ENCODE results near the gene MCM7. TPM values are rescaled to one million over a fixed set of nuclear protein-coding genes. Genes with fewer than 3 reads are reported as not detected.
A peak's percentile ranks its signal among the peaks of the same experiment; 100 is the strongest.

The MCM7 gene
- total and polyA plus RNA-seq, 2 of the 13 experiments (the other 11 are each of a cell fraction or from before 2014, with no cell fraction given): 84.5 to 214 TPM

- TF ChIP-seq E2F5 (CRISPR knock-in tag; conservative IDR thresholded peaks at IDR 0.05): no peak
- no peak for TF ChIP-seq AKAP8 (CRISPR knock-in tag; IDR thresholded peaks at IDR 0.05)
- peak; percentile 32; the same call in 1 of the 2 replicates for TF ChIP-seq ZMYM3 (CRISPR knock-in tag; IDR thresholded peaks at IDR 0.05)
- no peak for TF ChIP-seq ZNF629 (CRISPR knock-in tag; conservative IDR thresholded peaks at IDR 0.05)
- TF ChIP-seq, protein P1, sequence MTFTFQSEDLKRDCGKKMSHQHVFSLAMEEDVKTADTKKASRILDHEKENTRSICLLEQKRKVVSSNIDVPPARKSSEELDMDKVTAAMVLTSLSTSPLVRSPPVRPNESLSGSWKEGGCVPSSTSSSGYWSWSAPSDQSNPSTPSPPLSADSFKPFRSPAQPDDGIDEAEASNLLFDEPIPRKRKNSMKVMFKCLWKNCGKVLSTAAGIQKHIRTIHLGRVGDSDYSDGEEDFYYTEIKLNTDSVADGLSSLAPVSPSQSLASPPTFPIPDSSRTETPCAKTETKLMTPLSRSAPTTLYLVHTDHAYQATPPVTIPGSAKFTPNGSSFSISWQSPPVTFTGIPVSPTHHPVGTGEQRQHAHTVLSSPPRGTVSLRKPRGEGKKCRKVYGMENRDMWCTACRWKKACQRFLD (CRISPR knock-in tag; IDR thresholded peaks at IDR 0.05; ENCODE audit: borderline replicate concordance): 0 out of 2 replicates have a peak, but pooled peaks have one; percentile 37
- peak; percentile 82; the same call in 1 of the 2 replicates for TF ChIP-seq ZFP90 (CRISPR knock-in tag; IDR thresholded peaks at IDR 0.05; ENCODE audit: borderline replicate concordance)
- peak; percentile 75; the same call in 1 of the 2 replicates for TF ChIP-seq NFKB2 (CRISPR knock-in tag; IDR thresholded peaks at IDR 0.05; ENCODE audit: borderline replicate concordance)
- TF ChIP-seq ZSCAN21 (CRISPR knock-in tag; IDR thresholded peaks at IDR 0.05; ENCODE audit: borderline replicate concordance): no peak
- no peak for TF ChIP-seq BHLHE40 (IDR thresholded peaks at IDR 0.05; ENCODE audit: low read length)
- no peak for TF ChIP-seq RCOR2 (CRISPR knock-in tag; IDR thresholded peaks at IDR 0.05)
- peak; percentile 66 for TF ChIP-seq ZNF501 (CRISPR knock-in tag; IDR thresholded peaks at IDR 0.05)
- no peak for TF ChIP-seq ZFAT (CRISPR knock-in tag; conservative IDR thresholded peaks at IDR 0.05)
- TF ChIP-seq ZSCAN12 (CRISPR knock-in tag; IDR thresholded peaks at IDR 0.05): no peak
- TF ChIP-seq NFYB (CRISPR knock-in tag; IDR thresholded peaks at IDR 0.05): no peak
- TF ChIP-seq KLF16 (CRISPR knock-in tag; IDR thresholded peaks at IDR 0.05): 0 out of 4 replicates have a peak, but pooled peaks of 1 of the 2 experiments have one; percentile 51
- TF ChIP-seq ATF7 (IDR thresholded peaks at IDR 0.05): no peak
- no peak for TF ChIP-seq ATF7 (CRISPR knock-in tag; IDR thresholded peaks at IDR 0.05)
- no peak for TF ChIP-seq KDM3A (CRISPR knock-in tag; IDR thresholded peaks at IDR 0.05; ENCODE audit: low read depth)
- TF ChIP-seq ZFP37 (CRISPR knock-in tag; IDR thresholded peaks at IDR 0.05; ENCODE audit: borderline replicate concordance): no peak
- TF ChIP-seq, protein P2, sequence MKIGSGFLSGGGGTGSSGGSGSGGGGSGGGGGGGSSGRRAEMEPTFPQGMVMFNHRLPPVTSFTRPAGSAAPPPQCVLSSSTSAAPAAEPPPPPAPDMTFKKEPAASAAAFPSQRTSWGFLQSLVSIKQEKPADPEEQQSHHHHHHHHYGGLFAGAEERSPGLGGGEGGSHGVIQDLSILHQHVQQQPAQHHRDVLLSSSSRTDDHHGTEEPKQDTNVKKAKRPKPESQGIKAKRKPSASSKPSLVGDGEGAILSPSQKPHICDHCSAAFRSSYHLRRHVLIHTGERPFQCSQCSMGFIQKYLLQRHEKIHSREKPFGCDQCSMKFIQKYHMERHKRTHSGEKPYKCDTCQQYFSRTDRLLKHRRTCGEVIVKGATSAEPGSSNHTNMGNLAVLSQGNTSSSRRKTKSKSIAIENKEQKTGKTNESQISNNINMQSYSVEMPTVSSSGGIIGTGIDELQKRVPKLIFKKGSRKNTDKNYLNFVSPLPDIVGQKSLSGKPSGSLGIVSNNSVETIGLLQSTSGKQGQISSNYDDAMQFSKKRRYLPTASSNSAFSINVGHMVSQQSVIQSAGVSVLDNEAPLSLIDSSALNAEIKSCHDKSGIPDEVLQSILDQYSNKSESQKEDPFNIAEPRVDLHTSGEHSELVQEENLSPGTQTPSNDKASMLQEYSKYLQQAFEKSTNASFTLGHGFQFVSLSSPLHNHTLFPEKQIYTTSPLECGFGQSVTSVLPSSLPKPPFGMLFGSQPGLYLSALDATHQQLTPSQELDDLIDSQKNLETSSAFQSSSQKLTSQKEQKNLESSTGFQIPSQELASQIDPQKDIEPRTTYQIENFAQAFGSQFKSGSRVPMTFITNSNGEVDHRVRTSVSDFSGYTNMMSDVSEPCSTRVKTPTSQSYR (CRISPR knock-in tag; IDR thresholded peaks at IDR 0.05; ENCODE audit: borderline replicate concordance): no peak
- TF ChIP-seq KLF15 (CRISPR knock-in tag; IDR thresholded peaks at IDR 0.05; ENCODE audit: borderline replicate concordance): no peak
- no peak for TF ChIP-seq HNF4G (IDR thresholded peaks at IDR 0.05; ENCODE audit: borderline replicate concordance, low read depth, low read length)
- no peak for TF ChIP-seq HNF4G (CRISPR knock-in tag; IDR thresholded peaks at IDR 0.05; ENCODE audit: borderline replicate concordance, low read depth)
- peak; percentile 36; the same call in 1 of the 2 replicates for TF ChIP-seq TARDBP (CRISPR knock-in tag; IDR thresholded peaks at IDR 0.05)
- TF ChIP-seq, protein P3, sequence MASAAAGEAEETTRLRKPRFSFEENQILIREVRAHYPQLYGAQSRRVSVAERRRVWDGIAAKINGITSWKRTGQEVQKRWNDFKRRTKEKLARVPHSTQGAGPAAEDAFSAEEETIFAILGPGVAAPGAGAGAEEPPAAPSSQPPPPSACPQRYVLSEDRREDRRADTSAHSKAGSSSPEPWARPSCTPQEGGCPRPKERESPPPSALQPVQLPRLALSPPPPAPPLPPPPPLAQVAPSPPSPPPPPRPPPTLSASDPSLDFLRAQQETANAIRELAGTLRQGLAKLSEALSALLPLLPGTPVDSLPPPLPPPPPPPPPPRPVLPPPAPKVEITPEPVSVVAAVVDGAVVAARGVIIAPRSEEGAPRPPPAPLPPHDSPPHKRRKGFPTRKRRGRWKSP (CRISPR knock-in tag; IDR thresholded peaks at IDR 0.05): 0 out of 2 replicates have a peak, but pooled peaks have one; percentile 17
Measured at GRCh38 chr7:100049441-100050291, 51.5 kb downstream of the MCM7 start, which contains the start of gene ZSCAN21 (continued).

Measured in HepG2 (cell line).